Nephron progenitor cell (in vitro differentiated cells): Measurements from ENCODE around the gene ZGRF1.

Experiments used
- DNase-seq: peaks from one replicate; pipeline ENCODE4 v3.0.0; 2021
- H3K27ac Mint-ChIP-seq: 2 replicates; pipeline ENCODE4 v1.8.0; 2021; ENCODE audit warnings: mild to moderate bottlenecking, moderate library complexity, mixed read lengths
- H3K27me3 Mint-ChIP-seq: 2 replicates; pipeline ENCODE4 v1.8.0; 2021; ENCODE audit warnings: mild to moderate bottlenecking, low read depth, mixed read lengths; ENCODE audit not compliant: poor library complexity
- H3K36me3 Mint-ChIP-seq: 2 replicates; pipeline ENCODE4 v1.8.0; 2021; ENCODE audit warnings: low read depth, mixed read lengths
- H3K4me1 Mint-ChIP-seq: 2 replicates; pipeline ENCODE4 v1.8.0; 2021; ENCODE audit warnings: mixed read lengths
- H3K4me3 Mint-ChIP-seq: 2 replicates; pipeline ENCODE4 v1.8.0; 2021; ENCODE audit warnings: mild to moderate bottlenecking, moderate library complexity, mixed read lengths
- H3K9me3 Mint-ChIP-seq: 2 replicates; pipeline ENCODE4 v1.8.0; 2021; ENCODE audit warnings: mild to moderate bottlenecking, moderate library complexity, mixed read lengths
- TF ChIP-seq, protein P1 (sequence below): fragments of 200-600 bp; sonication (generic); IDR thresholded peaks from 2 replicates; pipeline ENCODE4 v1.5.0; 2021; ENCODE audit warnings: antibody characterized with exemption

The ZGRF1 gene

GRCh38 chr4:112636688-112637551 lies at the start of gene ZGRF1, which contains the start of gene LARP7:
Gene ZGRF1 (minus strand): TSS chr4:112636909. CDS start chr4:112633176, 3,733 bp downstream.
Gene LARP7 (plus strand): TSS chr4:112637143. CDS start chr4:112644670, 7,527 bp downstream.
- Mint-ChIP-seq H3K4me1 (peaks cover 5% of the 10 kb centered on the region), H3K9me3 (no peaks in the 10 kb centered on the region), H3K27ac (no peak within 1 kb of the TSS), H3K36me3 (peaks cover 13% of the 10 kb centered on the region), H3K27me3 (no peaks in the 10 kb centered on the region), H3K4me3 (no peak within 1 kb of the TSS)
- TF ChIP-seq, protein P1, sequence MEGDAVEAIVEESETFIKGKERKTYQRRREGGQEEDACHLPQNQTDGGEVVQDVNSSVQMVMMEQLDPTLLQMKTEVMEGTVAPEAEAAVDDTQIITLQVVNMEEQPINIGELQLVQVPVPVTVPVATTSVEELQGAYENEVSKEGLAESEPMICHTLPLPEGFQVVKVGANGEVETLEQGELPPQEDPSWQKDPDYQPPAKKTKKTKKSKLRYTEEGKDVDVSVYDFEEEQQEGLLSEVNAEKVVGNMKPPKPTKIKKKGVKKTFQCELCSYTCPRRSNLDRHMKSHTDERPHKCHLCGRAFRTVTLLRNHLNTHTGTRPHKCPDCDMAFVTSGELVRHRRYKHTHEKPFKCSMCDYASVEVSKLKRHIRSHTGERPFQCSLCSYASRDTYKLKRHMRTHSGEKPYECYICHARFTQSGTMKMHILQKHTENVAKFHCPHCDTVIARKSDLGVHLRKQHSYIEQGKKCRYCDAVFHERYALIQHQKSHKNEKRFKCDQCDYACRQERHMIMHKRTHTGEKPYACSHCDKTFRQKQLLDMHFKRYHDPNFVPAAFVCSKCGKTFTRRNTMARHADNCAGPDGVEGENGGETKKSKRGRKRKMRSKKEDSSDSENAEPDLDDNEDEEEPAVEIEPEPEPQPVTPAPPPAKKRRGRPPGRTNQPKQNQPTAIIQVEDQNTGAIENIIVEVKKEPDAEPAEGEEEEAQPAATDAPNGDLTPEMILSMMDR: peak; percentile 85
- DNase-seq: peak; percentile 96

DNA sequence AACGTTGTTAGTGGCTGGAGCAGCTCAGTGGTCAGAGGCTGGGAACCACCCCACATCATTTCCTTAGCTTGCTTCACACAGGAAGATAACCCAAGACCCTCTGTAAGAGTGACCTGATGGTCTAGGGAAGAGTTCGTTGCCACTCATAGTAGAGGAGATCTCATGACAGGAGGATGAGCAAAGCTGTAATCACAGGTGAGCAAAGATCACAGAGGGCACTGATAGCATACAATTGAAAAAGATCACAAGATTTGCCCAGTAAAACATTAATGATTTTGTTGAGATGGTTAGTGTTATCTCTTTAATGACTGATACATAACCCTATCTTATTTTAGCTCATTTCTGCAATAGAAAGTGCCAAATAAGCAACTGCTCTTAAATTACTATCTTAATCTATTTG lies 44.3 kb upstream of the ZGRF1 start:
- no peak overlapping the region for H3K4me3 Mint-ChIP-seq
- TF ChIP-seq, protein P1: no peak
- no peak overlapping the region for H3K27ac Mint-ChIP-seq
- no peak for DNase-seq
- H3K9me3 Mint-ChIP-seq: no peaks in the 10 kb centered on the region
- peaks cover 6% of the 10 kb centered on the region for H3K4me1 Mint-ChIP-seq
- H3K36me3 Mint-ChIP-seq: no peaks in the 10 kb centered on the region
- no peaks in the 10 kb centered on the region for H3K27me3 Mint-ChIP-seq

- Mint-ChIP-seq H3K4me1 (peaks cover 6% of the 10 kb centered on the region), H3K36me3 (no peaks in the 10 kb centered on the region), H3K9me3 (no peaks in the 10 kb centered on the region), H3K27me3 (no peaks in the 10 kb centered on the region), H3K4me3 (no peak overlapping the region), H3K27ac (no peak overlapping the region)
- no peak for DNase-seq
- TF ChIP-seq, protein P1: no peak
Observed at GRCh38 chr4:112677519-112678091, 40.9 kb upstream of the ZGRF1 start.

GRCh38 chr4:112674376-112674775 lies 37.7 kb upstream of the ZGRF1 start:
- H3K4me1 Mint-ChIP-seq: peaks cover 8% of the 10 kb centered on the region
- TF ChIP-seq, protein P1: no peak
- no peaks in the 10 kb centered on the region for H3K9me3 Mint-ChIP-seq
- no peaks in the 10 kb centered on the region for H3K36me3 Mint-ChIP-seq
- no peak overlapping the region for H3K4me3 Mint-ChIP-seq
- H3K27ac Mint-ChIP-seq: no peak overlapping the region
- no peak for DNase-seq
- peaks cover 4% of the 10 kb centered on the region for H3K27me3 Mint-ChIP-seq

DNA sequence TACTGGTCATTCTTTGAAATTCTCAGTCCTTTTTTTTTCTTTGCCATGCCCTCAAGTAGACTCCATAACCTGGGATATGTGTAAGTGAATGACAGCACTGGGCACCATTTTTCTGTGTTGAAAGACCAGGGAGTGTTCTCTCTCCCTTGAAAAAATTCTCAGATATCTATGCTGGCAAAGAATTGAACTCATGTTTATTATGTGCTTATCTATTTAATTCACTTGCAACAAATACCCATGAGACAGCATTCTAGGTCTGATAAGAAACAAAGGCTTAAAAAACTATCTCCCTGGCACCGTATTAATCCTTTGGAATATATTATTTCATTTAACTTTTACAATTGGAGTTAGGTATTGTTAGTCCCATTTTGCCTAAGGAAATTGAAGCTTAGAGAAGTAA lies 37.0 kb upstream of the ZGRF1 start:
- H3K9me3 Mint-ChIP-seq: no peaks in the 10 kb centered on the region
- TF ChIP-seq, protein P1: no peak
- peaks cover 11% of the 10 kb centered on the region for H3K4me1 Mint-ChIP-seq
- no peak for DNase-seq
- H3K4me3 Mint-ChIP-seq: no peak overlapping the region
- H3K27ac Mint-ChIP-seq: no peak overlapping the region
- H3K27me3 Mint-ChIP-seq: peaks cover 4% of the 10 kb centered on the region
- H3K36me3 Mint-ChIP-seq: no peaks in the 10 kb centered on the region
